Esophagus muscularis mucosa (tissue), 4 donors: ENCODE measurements around the gene INO80D. TPM values are rescaled to one million over a fixed set of nuclear protein-coding genes. Genes with fewer than 3 reads are reported as not detected.

ENCODE experiments used
- DNase-seq: peaks from one replicate; pipeline ENCODE4 v3.0.0-alpha.2; 2017; ENCODE audit errors: extremely low spot score
- H3K27ac ChIP-seq, 4 donors: fragments of 200-600 bp; sonication (generic); replicated peaks in 1 of 4; 1 replicate in 3 of 4; 2 replicates in 1 of 4; pipeline ENCODE4 v1.5.1; 2016 to 2019; ENCODE audit warnings: mild to moderate bottlenecking in 1 of 4
- H3K27me3 ChIP-seq, 4 donors: fragments of 200-600 bp; sonication (generic); one replicate each; pipeline versions ENCODE4 v1.5.1 to v1.6.0; 2016 to 2019
- H3K36me3 ChIP-seq, 4 donors: fragments of 200-600 bp; sonication (generic); one replicate each; pipeline ENCODE4 v1.5.1; 2016 to 2019
- H3K4me1 ChIP-seq, 4 donors: fragments of 200-600 bp; sonication (generic); one replicate each; pipeline ENCODE4 v1.5.1; 2016 to 2019
- H3K4me3 ChIP-seq, 4 donors: fragments of 200-600 bp; sonication (generic); 1 replicate in 2 of 4; 2 replicates in 2 of 4; pipeline ENCODE4 v1.5.1; 2016 to 2019; ENCODE audit warnings: mild to moderate bottlenecking in 4 of 4, moderate library complexity in 1 of 4
- H3K9me3 ChIP-seq, 4 donors: fragments of 200-600 bp; sonication (generic); 1 replicate in 3 of 4; 2 replicates in 1 of 4; pipeline ENCODE4 v1.5.1; 2016 to 2019
- EP300 ChIP-seq: sonication (generic); formaldehyde crosslinking; IDR thresholded peaks from one replicate; pipeline ENCODE4 v1.6.1; 2017; ENCODE audit warnings: antibody characterized with exemption
- POLR2A ChIP-seq: fragments of 450-650 bp; IDR thresholded peaks from one replicate; pipeline ENCODE4 v1.6.1; 2017; ENCODE audit warnings: antibody characterized with exemption, moderate library complexity, mild to moderate bottlenecking, low read depth
- POLR2AphosphoS5 ChIP-seq, 2 donors: sonication (generic); formaldehyde crosslinking; IDR thresholded peaks; one replicate each; pipeline ENCODE4 v1.6.1; 2017; ENCODE audit warnings: antibody characterized with exemption in 2 of 2
- WGBS: methylation state at CpG from one replicate; pipeline ENCODE4 v1.1.5; 2018; 5-methylcytosine and 5-hydroxymethylcytosine counted together
- intact Hi-C: fragments of 100-400 bp; cut with DNase I; formaldehyde crosslinking; loops from one replicate; pipeline ENCODE4 v1.15.1; 2023
- total RNA-seq, 4 donors: library from RNA; depleted of rRNA; stranded (reverse); fragments of >200 nt; gene quantifications; one replicate each; pipeline versions ENCODE4 v1.1.0 to v1.2.1, GENCODE V29; 2016
- TF ChIP-seq, protein P1 (sequence below), 3 experiments: fragments of 200-600 bp in 2 of 3; fragments of 450-650 bp in 1 of 3; sonication (generic) in 2 of 3; IDR thresholded peaks; one replicate each; pipeline ENCODE4 v1.5.1; 2017 to 2019; ENCODE audit warnings: antibody characterized with exemption in 3 of 3, mild to moderate bottlenecking in 2 of 3, moderate library complexity in 1 of 3

Gene INO80D
- total RNA-seq, 4 donors from 2014 or later, result 11.1 to 19.9 (median 16.2) TPM

DNA sequence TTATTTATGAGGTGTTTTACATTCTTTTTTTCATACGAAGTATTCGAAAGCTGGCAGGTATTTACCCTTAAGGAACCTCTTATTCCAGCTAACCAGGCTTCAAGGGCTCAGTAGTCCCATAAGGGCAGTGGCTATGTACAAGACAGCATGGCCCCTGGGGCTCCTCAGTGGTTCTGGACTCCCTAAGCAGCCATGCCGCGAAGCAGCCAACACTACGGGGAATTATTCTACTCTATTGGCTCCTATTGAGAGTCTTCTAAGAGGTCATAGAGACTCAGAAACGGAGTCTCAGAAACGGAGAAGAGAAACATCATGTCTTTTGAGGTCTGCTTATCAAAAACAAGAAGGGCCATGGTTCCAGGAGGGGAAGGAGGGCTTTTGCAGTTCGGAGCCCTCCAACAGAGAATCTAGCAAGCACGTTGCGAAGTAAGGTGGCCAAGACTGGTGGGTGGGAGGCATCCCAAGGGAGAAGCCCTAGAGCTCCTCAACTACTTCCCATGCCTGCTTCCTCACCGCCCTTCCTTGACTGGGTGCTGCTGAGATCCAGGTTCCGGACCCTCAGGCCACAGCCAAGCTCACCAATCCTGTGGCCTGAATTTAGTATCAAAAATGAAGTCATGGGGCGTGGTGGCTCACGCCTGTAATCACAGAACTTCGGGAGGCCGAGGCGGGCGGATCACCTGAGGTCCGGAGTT, 109.7 kb downstream of the INO80D start:
- Histone ChIP-seq H3K27ac (no peak overlapping the region), H3K4me3 (no peak overlapping the region), H3K36me3 (no peaks in the 10 kb centered on the region), H3K9me3 (no peaks in the 10 kb centered on the region), H3K27me3 (peaks cover 0 to 6% (median 0%) of the 10 kb centered on the region in 4 donors), H3K4me1 (no peaks in the 10 kb centered on the region)
- TF ChIP-seq, protein P1, sequence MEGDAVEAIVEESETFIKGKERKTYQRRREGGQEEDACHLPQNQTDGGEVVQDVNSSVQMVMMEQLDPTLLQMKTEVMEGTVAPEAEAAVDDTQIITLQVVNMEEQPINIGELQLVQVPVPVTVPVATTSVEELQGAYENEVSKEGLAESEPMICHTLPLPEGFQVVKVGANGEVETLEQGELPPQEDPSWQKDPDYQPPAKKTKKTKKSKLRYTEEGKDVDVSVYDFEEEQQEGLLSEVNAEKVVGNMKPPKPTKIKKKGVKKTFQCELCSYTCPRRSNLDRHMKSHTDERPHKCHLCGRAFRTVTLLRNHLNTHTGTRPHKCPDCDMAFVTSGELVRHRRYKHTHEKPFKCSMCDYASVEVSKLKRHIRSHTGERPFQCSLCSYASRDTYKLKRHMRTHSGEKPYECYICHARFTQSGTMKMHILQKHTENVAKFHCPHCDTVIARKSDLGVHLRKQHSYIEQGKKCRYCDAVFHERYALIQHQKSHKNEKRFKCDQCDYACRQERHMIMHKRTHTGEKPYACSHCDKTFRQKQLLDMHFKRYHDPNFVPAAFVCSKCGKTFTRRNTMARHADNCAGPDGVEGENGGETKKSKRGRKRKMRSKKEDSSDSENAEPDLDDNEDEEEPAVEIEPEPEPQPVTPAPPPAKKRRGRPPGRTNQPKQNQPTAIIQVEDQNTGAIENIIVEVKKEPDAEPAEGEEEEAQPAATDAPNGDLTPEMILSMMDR (IDR thresholded peaks at IDR 0.05), result no peak
- 92% methylated on average over 19 of the region's 19 CpGs for WGBS
- intact Hi-C loops, result no loop called here
- peak; percentile 50 for DNase-seq

DNA sequence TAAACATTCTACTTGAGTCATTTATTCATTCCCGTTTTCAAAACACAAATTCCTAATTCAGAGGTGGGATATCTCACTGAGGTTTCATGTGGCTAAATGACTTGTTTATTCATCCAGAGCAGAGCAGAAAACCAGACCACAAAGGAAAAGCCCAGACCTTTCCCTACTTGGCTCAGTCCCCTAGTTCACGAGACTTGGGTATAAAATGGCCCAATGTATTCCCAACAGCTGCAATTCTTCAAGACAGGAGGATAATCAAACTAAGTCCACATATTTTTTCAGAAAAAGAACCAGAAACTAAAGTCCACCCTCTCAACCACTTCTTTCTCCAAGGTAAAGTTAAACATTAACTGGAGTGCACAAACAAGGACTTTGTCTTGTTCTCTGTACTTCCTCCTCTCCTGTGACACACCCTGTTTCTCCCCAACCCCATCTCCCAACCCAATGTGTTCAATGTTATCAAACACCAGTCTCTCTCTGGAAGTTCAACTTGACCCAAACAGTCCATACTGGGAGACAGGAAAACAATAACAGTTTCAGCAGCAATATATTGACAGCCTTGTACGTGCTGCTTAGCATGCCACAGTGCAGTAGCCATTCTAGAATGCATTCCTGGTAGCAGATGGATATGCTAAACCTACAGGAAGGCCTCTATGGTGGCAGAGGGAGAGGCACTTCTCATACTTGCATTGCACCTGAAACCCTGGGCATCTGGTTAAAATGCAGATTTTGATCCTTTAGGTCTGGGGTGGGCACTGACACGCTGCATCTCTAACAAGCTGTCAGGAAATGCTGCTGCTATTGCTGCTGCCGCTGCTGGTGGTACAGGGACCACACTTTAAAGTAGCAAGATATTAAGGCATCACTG, 110.7 kb downstream of the INO80D start:
- intact Hi-C loops, result no loop called here
- Histone ChIP-seq H3K36me3 (no peaks in the 10 kb centered on the region), H3K4me1 (no peaks in the 10 kb centered on the region), H3K9me3 (no peaks in the 10 kb centered on the region), H3K4me3 (no peak overlapping the region), H3K27me3 (peaks cover 0 to 6% (median 0%) of the 10 kb centered on the region in 4 donors), H3K27ac (no peak overlapping the region)
- DNase-seq, result peak; percentile 79
- WGBS, result 62% methylated on average over 5 of the region's 5 CpGs
- no peak for TF ChIP-seq POLR2AphosphoS5 (IDR thresholded peaks at IDR 0.05)
- TF ChIP-seq POLR2A, result no peak
- TF ChIP-seq EP300, result no peak
- TF ChIP-seq, protein P1 (IDR thresholded peaks at IDR 0.05), result no peak

DNA sequence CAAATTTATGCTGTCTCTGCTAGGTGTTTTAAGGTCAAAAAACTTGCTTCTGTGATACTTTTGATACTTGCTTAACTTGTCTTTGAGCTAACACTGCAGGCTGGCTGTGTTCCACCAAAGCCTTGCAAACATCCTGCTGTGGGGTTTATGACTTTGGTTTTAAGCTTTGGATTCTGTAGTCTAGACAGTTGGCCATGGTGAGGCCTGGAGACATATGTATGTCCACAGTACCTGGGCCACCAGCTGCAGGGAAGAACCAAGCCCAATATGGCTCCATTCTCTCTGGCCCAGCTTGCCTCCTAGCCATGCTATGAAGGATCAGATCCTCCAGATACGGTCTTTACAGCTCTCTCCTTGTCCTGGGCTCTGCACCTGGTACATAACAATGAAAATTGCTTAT, 113.9 kb downstream of the INO80D start:
- DNase-seq, result no peak

DNA sequence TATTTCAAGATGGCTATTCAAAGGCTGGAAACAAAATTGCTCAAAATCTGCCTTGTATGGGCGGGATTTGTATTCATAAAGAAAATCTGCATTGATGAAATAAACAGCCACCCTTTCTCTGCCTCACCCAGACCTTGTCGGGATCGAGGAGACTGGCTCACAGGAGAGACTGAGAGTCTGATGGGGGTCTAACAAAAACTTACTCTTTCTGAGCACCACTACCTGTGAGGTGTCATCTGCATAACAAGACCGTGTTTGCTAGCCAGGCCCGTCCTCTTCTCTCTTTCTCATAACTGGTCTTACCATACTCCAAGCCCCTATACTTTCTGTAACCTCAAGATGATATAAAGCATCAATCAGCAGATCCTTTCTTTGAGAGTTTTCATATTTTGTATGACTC, 115.6 kb downstream of the INO80D start:
- no peaks in the 10 kb centered on the region for H3K9me3 ChIP-seq
- H3K4me3 ChIP-seq, result no peak overlapping the region
- 79% methylated on average over 5 of the region's 5 CpGs for WGBS
- H3K36me3 ChIP-seq, result no peaks in the 10 kb centered on the region
- TF ChIP-seq, protein P1 (IDR thresholded peaks at IDR 0.05), result no peak
- no peak for TF ChIP-seq POLR2AphosphoS5 (IDR thresholded peaks at IDR 0.05)
- TF ChIP-seq EP300, result no peak
- TF ChIP-seq POLR2A, result no peak
- H3K4me1 ChIP-seq, result no peaks in the 10 kb centered on the region
- intact Hi-C loops, result no loop called here
- H3K27ac ChIP-seq, result no peak overlapping the region
- DNase-seq, result no peak
- H3K27me3 ChIP-seq, result no peaks in the 10 kb centered on the region

More for the DNA sequence above, 113.9 kb downstream of the INO80D start:
- TF ChIP-seq, protein P1 (IDR thresholded peaks at IDR 0.05), result no peak
- TF ChIP-seq EP300 (no peak), POLR2A (no peak), POLR2AphosphoS5 (IDR thresholded peaks at IDR 0.05) (no peak)
- Histone ChIP-seq H3K4me1 (no peaks in the 10 kb centered on the region), H3K4me3 (no peak overlapping the region), H3K27me3 (peaks cover 0 to 2% (median 0%) of the 10 kb centered on the region in 4 donors), H3K27ac (no peak overlapping the region), H3K36me3 (no peaks in the 10 kb centered on the region), H3K9me3 (no peaks in the 10 kb centered on the region)
- WGBS, result 78% methylated on average over 1 of the region's 1 CpG
- intact Hi-C loops, result no loop called here
